DOHH2 (cell line): ENCODE results near the gene PPFIA1.

Experiments
- H3F3A ChIP-seq: fragments of 200-600 bp; sonication (generic), shearing (Covaris generic); 2 replicates; pipeline ENCODE4 v1.6.0; 2016; ENCODE audit warnings: antibody characterized with exemption, mild to moderate bottlenecking; ENCODE audit not compliant: control insufficient read depth, insufficient read depth
- H3K27ac ChIP-seq: fragments of 200-600 bp; sonication (generic); 2 replicates; pipeline ENCODE4 v1.5.1; 2014; ENCODE audit warnings: low read depth, mild to moderate bottlenecking, low read length, moderate library complexity
- H3K27me3 ChIP-seq: fragments of 200-600 bp; sonication (generic); 2 replicates; pipeline ENCODE4 v1.6.1; 2014; ENCODE audit warnings: mild to moderate bottlenecking, low read length, mixed read lengths; ENCODE audit not compliant: control insufficient read depth
- H3K36me3 ChIP-seq: fragments of 200-600 bp; sonication (generic); 2 replicates; pipeline ENCODE4 v1.6.1; 2014; ENCODE audit warnings: mild to moderate bottlenecking, low read length, moderate library complexity, mixed read lengths; ENCODE audit not compliant: control insufficient read depth
- H3K4me1 ChIP-seq: fragments of 200-600 bp; sonication (generic); 2 replicates; pipeline ENCODE4 v1.6.1; 2014; ENCODE audit warnings: mild to moderate bottlenecking, low read length, mixed read lengths; ENCODE audit not compliant: control insufficient read depth
- H3K4me2 ChIP-seq: fragments of 200-600 bp; sonication (generic); 2 replicates; pipeline ENCODE4 v1.6.0; 2014; ENCODE audit warnings: mild to moderate bottlenecking, low read length, moderate library complexity
- H3K4me3 ChIP-seq: fragments of 200-600 bp; sonication (generic); 2 replicates; pipeline ENCODE4 v1.5.1; 2014; ENCODE audit warnings: mild to moderate bottlenecking, low read length, mixed read lengths
- H3K79me2 ChIP-seq: fragments of 200-600 bp; sonication (generic); 2 replicates; pipeline ENCODE4 v1.6.1; 2014; ENCODE audit warnings: mild to moderate bottlenecking, low read length, mixed read lengths; ENCODE audit not compliant: control insufficient read depth
- H3K9me2 ChIP-seq: fragments of 200-600 bp; sonication (generic); replicated peaks from 2 replicates; pipeline ENCODE4 v1.6.1; 2014; ENCODE audit warnings: mild to moderate bottlenecking, low read length, mixed read lengths; ENCODE audit not compliant: control insufficient read depth
- H3K9me3 ChIP-seq: fragments of 200-600 bp; sonication (generic); 2 replicates; pipeline ENCODE4 v1.6.1; 2014; ENCODE audit warnings: antibody characterized with exemption, low read length, mixed read lengths; ENCODE audit not compliant: control insufficient read depth, insufficient read depth
- H4K20me1 ChIP-seq: fragments of 200-600 bp; sonication (generic); 2 replicates; pipeline ENCODE4 v1.6.0; 2014; ENCODE audit warnings: low read depth, mild to moderate bottlenecking, antibody characterized with exemption, low read length, moderate library complexity; ENCODE audit not compliant: control insufficient read depth, insufficient read depth
- EZH2phosphoT487 ChIP-seq: fragments of 200-600 bp; sonication (generic); IDR thresholded peaks from 2 replicates; pipeline ENCODE4 v1.6.1; 2017; ENCODE audit warnings: borderline replicate concordance, mild to moderate bottlenecking, antibody characterized with exemption, low read length, moderate library complexity, mixed read lengths
- TF ChIP-seq, protein P1 (sequence below): fragments of 200-600 bp; sonication (generic); IDR thresholded peaks from one replicate; pipeline ENCODE4 v1.5.1; 2014; ENCODE audit warnings: antibody characterized with exemption, mild to moderate bottlenecking, low read depth, low read length; ENCODE audit not compliant: poor library complexity, severe bottlenecking

Gene PPFIA1

GRCh38 chr11:70365544-70365927 lies 95.0 kb downstream of the PPFIA1 start:
- Histone ChIP-seq H3K36me3 (peaks cover 40% of the 10 kb centered on the region), H3K9me3 (no peaks in the 10 kb centered on the region), H3K4me2 (no peak overlapping the region), H3K79me2 (no peaks in the 10 kb centered on the region), H3F3A (no peaks in the 10 kb centered on the region), H3K9me2 (no peaks in the 10 kb centered on the region), H3K27ac (no peak overlapping the region), H3K4me3 (no peak overlapping the region), H4K20me1 (no peaks in the 10 kb centered on the region), H3K27me3 (no peaks in the 10 kb centered on the region), H3K4me1 (no peaks in the 10 kb centered on the region)
- TF ChIP-seq, protein P1, sequence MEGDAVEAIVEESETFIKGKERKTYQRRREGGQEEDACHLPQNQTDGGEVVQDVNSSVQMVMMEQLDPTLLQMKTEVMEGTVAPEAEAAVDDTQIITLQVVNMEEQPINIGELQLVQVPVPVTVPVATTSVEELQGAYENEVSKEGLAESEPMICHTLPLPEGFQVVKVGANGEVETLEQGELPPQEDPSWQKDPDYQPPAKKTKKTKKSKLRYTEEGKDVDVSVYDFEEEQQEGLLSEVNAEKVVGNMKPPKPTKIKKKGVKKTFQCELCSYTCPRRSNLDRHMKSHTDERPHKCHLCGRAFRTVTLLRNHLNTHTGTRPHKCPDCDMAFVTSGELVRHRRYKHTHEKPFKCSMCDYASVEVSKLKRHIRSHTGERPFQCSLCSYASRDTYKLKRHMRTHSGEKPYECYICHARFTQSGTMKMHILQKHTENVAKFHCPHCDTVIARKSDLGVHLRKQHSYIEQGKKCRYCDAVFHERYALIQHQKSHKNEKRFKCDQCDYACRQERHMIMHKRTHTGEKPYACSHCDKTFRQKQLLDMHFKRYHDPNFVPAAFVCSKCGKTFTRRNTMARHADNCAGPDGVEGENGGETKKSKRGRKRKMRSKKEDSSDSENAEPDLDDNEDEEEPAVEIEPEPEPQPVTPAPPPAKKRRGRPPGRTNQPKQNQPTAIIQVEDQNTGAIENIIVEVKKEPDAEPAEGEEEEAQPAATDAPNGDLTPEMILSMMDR = no peak
- no peak for TF ChIP-seq EZH2phosphoT487

DNA sequence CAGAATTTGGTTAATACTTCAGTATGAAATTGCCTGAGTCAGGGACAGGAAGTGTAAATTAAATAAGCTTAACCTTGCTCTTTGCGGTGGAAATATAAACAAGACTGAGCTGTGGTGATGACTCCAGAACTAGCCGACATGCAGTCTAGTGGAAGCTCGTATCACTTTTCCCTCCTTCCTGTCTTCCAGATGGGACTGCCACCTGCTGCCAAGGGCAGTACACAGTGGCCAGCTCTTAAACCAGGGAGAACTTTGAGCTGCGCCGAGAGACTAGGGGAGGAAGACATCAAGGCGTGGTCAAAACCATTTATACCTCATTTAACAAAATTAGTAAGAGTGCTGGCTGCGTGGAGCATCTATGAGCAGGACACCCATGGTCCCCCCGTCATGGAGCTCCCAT lies 96.6 kb downstream of the PPFIA1 start:
- TF ChIP-seq, protein P1 = no peak
- no peak for TF ChIP-seq EZH2phosphoT487
- Histone ChIP-seq H4K20me1 (no peaks in the 10 kb centered on the region), H3K4me1 (no peaks in the 10 kb centered on the region), H3K27me3 (no peaks in the 10 kb centered on the region), H3K4me3 (no peak overlapping the region), H3F3A (no peaks in the 10 kb centered on the region), H3K79me2 (peaks cover 3% of the 10 kb centered on the region), H3K36me3 (peaks cover 35% of the 10 kb centered on the region), H3K9me2 (no peaks in the 10 kb centered on the region), H3K27ac (no peak overlapping the region), H3K4me2 (no peak overlapping the region), H3K9me3 (no peaks in the 10 kb centered on the region)

- TF ChIP-seq, protein P1 = no peak
- TF ChIP-seq EZH2phosphoT487 = no peak
- Histone ChIP-seq H3K36me3 (peaks cover 38% of the 10 kb centered on the region), H3K9me3 (no peaks in the 10 kb centered on the region)
Observed at GRCh38 chr11:70368961-70369360, 98.5 kb downstream of the PPFIA1 start.

DNA sequence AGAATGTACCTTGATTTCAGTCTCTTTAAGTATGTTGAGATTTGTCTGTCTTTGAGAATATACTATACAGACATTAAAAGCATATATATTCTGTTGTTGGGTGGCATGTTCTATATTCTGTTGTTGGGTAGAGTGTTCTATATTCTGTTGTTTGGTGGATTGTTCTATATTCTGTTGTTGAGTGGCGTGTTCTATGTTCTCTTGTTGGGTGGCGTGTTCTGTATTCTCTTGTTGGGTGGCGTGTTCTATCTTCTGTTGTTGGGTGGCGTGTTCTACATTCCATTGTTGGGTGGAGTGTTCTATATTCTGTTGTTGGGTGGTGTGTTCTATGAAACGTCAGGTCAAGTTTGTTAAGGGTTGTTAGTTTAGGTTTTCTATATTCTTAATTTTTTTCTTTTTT lies 100.8 kb downstream of the PPFIA1 start:
- no peaks in the 10 kb centered on the region for H3K4me1 ChIP-seq
- H4K20me1 ChIP-seq = no peaks in the 10 kb centered on the region
- no peak overlapping the region for H3K27ac ChIP-seq
- H3K9me2 ChIP-seq = no peaks in the 10 kb centered on the region
- no peaks in the 10 kb centered on the region for H3F3A ChIP-seq
- H3K79me2 ChIP-seq = peaks cover 3% of the 10 kb centered on the region
- no peaks in the 10 kb centered on the region for H3K27me3 ChIP-seq
- no peak overlapping the region for H3K4me2 ChIP-seq
- no peaks in the 10 kb centered on the region for H3K9me3 ChIP-seq
- TF ChIP-seq, protein P1 = no peak
- no peak for TF ChIP-seq EZH2phosphoT487
- H3K4me3 ChIP-seq = no peak overlapping the region
- H3K36me3 ChIP-seq = peaks cover 40% of the 10 kb centered on the region

More at GRCh38 chr11:70368961-70369360, 98.5 kb downstream of the PPFIA1 start:
- no peak overlapping the region for H3K4me2 ChIP-seq
- no peak overlapping the region for H3K27ac ChIP-seq
- peaks cover 3% of the 10 kb centered on the region for H3K79me2 ChIP-seq
- no peaks in the 10 kb centered on the region for H3K27me3 ChIP-seq
- no peak overlapping the region for H3K4me3 ChIP-seq
- H3F3A ChIP-seq = no peaks in the 10 kb centered on the region
- no peaks in the 10 kb centered on the region for H3K4me1 ChIP-seq
- H4K20me1 ChIP-seq = no peaks in the 10 kb centered on the region
- H3K9me2 ChIP-seq = no peaks in the 10 kb centered on the region
